ENCODE measurements around the gene SLC35A1. TPM values are rescaled to one million over a fixed set of nuclear protein-coding genes. Genes with fewer than 3 reads are reported as not detected.

Gene SLC35A1
- total and polyA plus RNA-seq, 8 donors: 2.2 to 117 (median 14.4) TPM

GRCh38 chr6:87558446-87558845 lies 85.7 kb downstream of the SLC35A1 start:
- no peak overlapping the region for H3K4me3 ChIP-seq
- no peak overlapping the region for H3K27ac ChIP-seq
- intact Hi-C loops (cut with DNase I; ENCODE audit: low total_unique reads): no loop called here
- H3K9me3 ChIP-seq: no peaks in the 10 kb centered on the region
- no peaks in the 10 kb centered on the region for H3K4me1 ChIP-seq
- peaks cover 16 to 96% (median 81%) of the 10 kb centered on the region in 4 donors for H3K36me3 ChIP-seq
- no peak for DNase-seq
- no peak for TF ChIP-seq POLR2A (IDR thresholded peaks at IDR 0.05)
- no peak for TF ChIP-seq CTCF (IDR thresholded peaks at IDR 0.05)
- H3K27me3 ChIP-seq: no peaks in the 10 kb centered on the region

GRCh38 chr6:87561017-87561416 lies 88.2 kb downstream of the SLC35A1 start:
- Histone ChIP-seq H3K4me3 (no peak overlapping the region), H3K27me3 (no peaks in the 10 kb centered on the region), H3K27ac (no peak overlapping the region), H3K36me3 (peaks cover 16 to 92% (median 79%) of the 10 kb centered on the region in 4 donors), H3K4me1 (no peaks in the 10 kb centered on the region), H3K9me3 (no peaks in the 10 kb centered on the region)
- WGBS, 5 donors: 68 to 97% (median 88%) methylated on average over 1 of the region's 1 CpG
- DNase-seq: no peak
- intact Hi-C loops (cut with DNase I; ENCODE audit: low total_unique reads): no loop called here
- TF ChIP-seq POLR2A (IDR thresholded peaks at IDR 0.05): no peak
- TF ChIP-seq CTCF (IDR thresholded peaks at IDR 0.05): no peak
- no peak for TF ChIP-seq POLR2AphosphoS5 (IDR thresholded peaks at IDR 0.05)
- no peak for TF ChIP-seq EP300 (IDR thresholded peaks at IDR 0.05)

Small RNA genes within 50 kb of the gene (small RNA-seq; reads per million reads assigned to genes)
- gene AL049697.2: 0 reads per million in 4 donors
- gene RNU6-444P: 0 reads per million in 4 donors

Other genes with a start within 250 kb of the SLC35A1 start
- 10 to 100 TPM in 2 of 5 donors, 1 to 10 TPM in 2, under 1 TPM in 1; 0.87 to 25.2 (median 7.0) TPM for gene SMIM8, start 150.4 kb upstream of the SLC35A1 start, total RNA-seq
- gene SMIM8, start 150.4 kb upstream of the SLC35A1 start, polyA plus RNA-seq: 1 to 10 TPM; 3.5 to 7.2 (median 4.1) TPM
- not detected for gene GJB7, start 143.7 kb upstream of the SLC35A1 start, total RNA-seq
- under 1 TPM in 1 of 3 donors, not detected in 2; 0.05 TPM for gene GJB7, start 143.7 kb upstream of the SLC35A1 start, polyA plus RNA-seq
- 10 to 100 TPM in 1 of 5 donors, 1 to 10 TPM in 3, under 1 TPM in 1; 0.87 to 10.3 (median 3.9) TPM for gene C6orf163, start 128.2 kb upstream of the SLC35A1 start, total RNA-seq
- 1 to 10 TPM in 2 of 3 donors, under 1 TPM in 1; 0.58 to 1.6 (median 1.1) TPM for gene C6orf163, start 128.2 kb upstream of the SLC35A1 start, polyA plus RNA-seq
- gene CFAP206, start 65.0 kb upstream of the SLC35A1 start, total RNA-seq: under 1 TPM in 1 of 5 donors, not detected in 4; 0.18 TPM
- gene CFAP206, start 65.0 kb upstream of the SLC35A1 start, polyA plus RNA-seq: under 1 TPM in 1 of 3 donors, not detected in 2; 0.08 TPM
- 100 to 1,000 TPM in 2 of 5 donors, 10 to 100 TPM in 3; 20.0 to 126 (median 61.7) TPM for gene RARS2, start 117.0 kb downstream of the SLC35A1 start, total RNA-seq
- gene RARS2, start 117.0 kb downstream of the SLC35A1 start, polyA plus RNA-seq: 10 to 100 TPM; 17.7 to 33.5 (median 24.5) TPM
- gene ORC3, start 117.2 kb downstream of the SLC35A1 start, total RNA-seq: 10 to 100 TPM in 3 of 5 donors, 1 to 10 TPM in 2; 5.8 to 33.8 (median 14.3) TPM
- gene ORC3, start 117.2 kb downstream of the SLC35A1 start, polyA plus RNA-seq: 10 to 100 TPM in 2 of 3 donors, 1 to 10 TPM in 1; 8.4 to 11.3 (median 10.8) TPM
- gene AKIRIN2, start 229.3 kb downstream of the SLC35A1 start, total RNA-seq: 10 to 100 TPM in 2 of 5 donors, 1 to 10 TPM in 2, under 1 TPM in 1; 0.58 to 49.0 (median 5.8) TPM
- gene AKIRIN2, start 229.3 kb downstream of the SLC35A1 start, polyA plus RNA-seq: 10 to 100 TPM; 13.0 to 20.3 (median 18.0) TPM